Endothelial cell of umbilical vein (primary cell): ENCODE results near the gene TTLL12. TPM values are rescaled to one million over a fixed set of nuclear protein-coding genes. Genes with fewer than 3 reads are reported as not detected.

ENCODE experiments used
- BruUV-seq: library from RNA; stranded (reverse); fragments of 400-500 nt; replicated peaks from 2 replicates; lab custom pipeline; 2021; lab: Mats Ljungman, UMichigan
- CTCF ChIA-PET: fragments of 300-600, 350-600 bp; sonication (Branson Sonifier 250); formaldehyde crosslinking; loops from one replicate; lab custom pipeline; 2021; ENCODE audit warnings: antibody characterized with exemption, inconsistent platforms; lab: Charles Lee
- POLR2A ChIA-PET: fragments of 300-600, 350-600 bp; sonication (Branson Sonifier 250); formaldehyde crosslinking; loops from one replicate; lab custom pipeline; 2021; ENCODE audit warnings: antibody characterized with exemption, inconsistent platforms; lab: Charles Lee
- DNase-seq: peaks from one replicate; pipeline ENCODE4 v3.0.0-alpha.2; 2011; ENCODE audit warnings: low read depth, low spot score
- FAIRE-seq: peaks from 2 replicates; lab custom pipeline; 2011; peaks lifted over from hg19 to GRCh38; lab: Jason Lieb, UNC
- H2AFZ ChIP-seq: 2 replicates; pipeline ENCODE4 v1.6.0; 2012; ENCODE audit warnings: low read depth, low read length, control low read depth, inconsistent platforms
- H3K27ac ChIP-seq: 2 replicates; pipeline ENCODE4 v1.5.1; 2011; ENCODE audit warnings: low read depth, mild to moderate bottlenecking, control low read depth, low read length, moderate library complexity; ENCODE audit not compliant: insufficient read depth
- H3K27me3 ChIP-seq, 2 experiments: 2 replicates each; pipeline versions ENCODE4 v1.6.0 to v1.6.1; 2011; ENCODE audit warnings: low read length in 2 of 2, mixed read lengths in 1 of 2; ENCODE audit not compliant: control insufficient read depth in 2 of 2, insufficient read depth in 2 of 2
- H3K36me3 ChIP-seq, 2 experiments: 2 replicates in 1 of 2; 3 replicates in 1 of 2; pipeline ENCODE4 v1.5.1; 2011; ENCODE audit warnings: low read length in 2 of 2, mild to moderate bottlenecking in 1 of 2, moderate library complexity in 1 of 2; ENCODE audit not compliant: control insufficient read depth in 2 of 2, insufficient read depth in 2 of 2; ENCODE audit errors: extremely low read depth in 1 of 2
- H3K4me1 ChIP-seq: 3 replicates; pipeline ENCODE4 v1.5.1; 2011; ENCODE audit warnings: mild to moderate bottlenecking, low read length; ENCODE audit not compliant: control insufficient read depth, insufficient read depth; ENCODE audit errors: extremely low read depth
- H3K4me2 ChIP-seq: 2 replicates; pipeline ENCODE4 v1.6.1; 2011; ENCODE audit warnings: low read length, control low read depth, mixed read lengths; ENCODE audit not compliant: insufficient read depth
- H3K4me3 ChIP-seq, 3 experiments: fragments of 200-600 bp in 1 of 3; sonication (generic), shearing (Covaris generic) in 1 of 3; replicated peaks in 1 of 3; 2 replicates each; pipeline ENCODE4 v1.5.1; 2011 to 2016; ENCODE audit warnings: control low read depth in 3 of 3, low read length in 3 of 3, mild to moderate bottlenecking in 2 of 3, inconsistent platforms in 1 of 3, low read depth in 1 of 3, moderate library complexity in 1 of 3; ENCODE audit not compliant: insufficient read depth in 1 of 3
- H3K79me2 ChIP-seq: 2 replicates; pipeline ENCODE4 v1.6.0; 2012; ENCODE audit warnings: low read length, inconsistent platforms; ENCODE audit not compliant: control insufficient read depth, insufficient read depth
- H3K9ac ChIP-seq: replicated peaks from 2 replicates; pipeline ENCODE3; 2011; ENCODE audit warnings: low read length, control low read depth; ENCODE audit not compliant: insufficient read depth; ENCODE audit errors: extremely low read depth
- H3K9me1 ChIP-seq: replicated peaks from 3 replicates; pipeline ENCODE4 v1.6.0; 2011; ENCODE audit warnings: mild to moderate bottlenecking, low read length; ENCODE audit not compliant: control insufficient read depth, insufficient read depth; ENCODE audit errors: extremely low read depth
- H3K9me3 ChIP-seq: replicated peaks from 2 replicates; pipeline ENCODE4 v1.5.1; 2012; ENCODE audit warnings: low read length, inconsistent platforms; ENCODE audit not compliant: control insufficient read depth, insufficient read depth
- H4K20me1 ChIP-seq: replicated peaks from 2 replicates; pipeline ENCODE3; 2011; ENCODE audit warnings: mild to moderate bottlenecking, low read length; ENCODE audit not compliant: control insufficient read depth, insufficient read depth; ENCODE audit errors: extremely low read depth
- CTCF ChIP-seq, 2 donors: IDR thresholded peaks; 1 replicate in 1 of 2; 2 replicates in 1 of 2; pipeline ENCODE4 v1.5.1; 2011; ENCODE audit warnings: low read length in 2 of 2, mild to moderate bottlenecking in 2 of 2, moderate library complexity in 2 of 2, control low read depth in 1 of 2, inconsistent platforms in 1 of 2, low read depth in 1 of 2; ENCODE audit not compliant: insufficient read depth in 1 of 2; ENCODE audit errors: extremely low read depth in 1 of 2
- EZH2 ChIP-seq: IDR thresholded peaks from 2 replicates; pipeline ENCODE4 v1.6.1; 2012; ENCODE audit warnings: borderline replicate concordance, low read depth, mild to moderate bottlenecking, moderate library complexity, low read length, inconsistent platforms; ENCODE audit not compliant: severe bottlenecking
- FOS ChIP-seq: IDR thresholded peaks from 2 replicates; pipeline ENCODE4 v1.6.1; 2011; ENCODE audit warnings: mild to moderate bottlenecking, low read length, moderate library complexity, borderline replicate concordance; ENCODE audit not compliant: insufficient read depth
- GATA2 ChIP-seq: IDR thresholded peaks from 2 replicates; pipeline ENCODE4 v1.7.0; 2011; ENCODE audit warnings: low read depth, mild to moderate bottlenecking, moderate library complexity, mixed read lengths, low read length; ENCODE audit not compliant: insufficient read length, insufficient read depth
- JUN ChIP-seq: IDR thresholded peaks from 2 replicates; pipeline ENCODE4 v1.6.1; 2011; ENCODE audit warnings: borderline replicate concordance, low read depth; ENCODE audit not compliant: insufficient read length, insufficient read depth
- MAX ChIP-seq: IDR thresholded peaks from 2 replicates; pipeline ENCODE4 v1.6.1; 2011; ENCODE audit not compliant: insufficient read depth, insufficient read length
- MYC ChIP-seq: IDR thresholded peaks from one replicate; pipeline ENCODE4 v1.6.1; 2011; ENCODE audit warnings: mild to moderate bottlenecking, low read depth, low read length
- POLR2A ChIP-seq: IDR thresholded peaks from 2 replicates; pipeline ENCODE4 v1.6.1; 2012; ENCODE audit warnings: low read depth, mild to moderate bottlenecking, control low read depth, low read length
- POLR2AphosphoS5 ChIP-seq: IDR thresholded peaks from 2 replicates; pipeline ENCODE4 v1.6.1; 2012; ENCODE audit warnings: low read depth, mild to moderate bottlenecking, control low read depth, low read length, moderate library complexity; ENCODE audit not compliant: insufficient read depth
- dilution Hi-C: fragments of 300-500 bp; cut with MboI; formaldehyde crosslinking; loops from one replicate; pipeline ENCODE4 v1.15.0; 2019; ENCODE audit warnings: low sequenced_read_pairs; ENCODE audit not compliant: extremely low pct_ligation_motif_present
- intact Hi-C: fragments of 100-400 bp; cut with micrococcal nuclease; formaldehyde crosslinking; loops from one replicate; pipeline ENCODE4 v1.10.0; 2022
- polyA plus RNA-seq, 4 experiments: library from polyadenylated mRNA; depleted of rRNA in 3 of 4; stranded (reverse) in 3 of 4; unstranded in 1 of 4; fragments of >200 nt; gene quantifications; 2 replicates each; pipeline versions ENCODE4 v1.2.1 to v1.2.3, GENCODE V29; 2011 to 2012; ENCODE audit warnings: missing spikeins in 1 of 4
- total RNA-seq: library from RNA; stranded (reverse); gene quantifications from 2 replicates; pipeline ENCODE4 v1.2.3, GENCODE V29; 2021

TTLL12 gene
- total and polyA plus RNA-seq, 2 donors (not counting 3 experiments of a cell fraction or from before 2014, with no cell fraction given): 26.2 to 36.5 TPM

GRCh38 chr22:43206509-43207161, 19.7 kb upstream of the TTLL12 start:
- no peaks in the 10 kb centered on the region for H4K20me1 ChIP-seq
- H3K36me3 ChIP-seq: no peaks in the 10 kb centered on the region
- no TSS peak for BruUV-seq
- H3K27me3 ChIP-seq: no peaks in the 10 kb centered on the region
- H3K79me2 ChIP-seq: no peaks in the 10 kb centered on the region
- dilution Hi-C loops: no loop called here
- no peaks in the 10 kb centered on the region for H3K9me1 ChIP-seq
- H3K9me3 ChIP-seq: no peaks in the 10 kb centered on the region
- intact Hi-C loops: no loop called here
- H3K27ac ChIP-seq: no peak overlapping the region
- H3K4me3 ChIP-seq: no peak overlapping the region
- POLR2A ChIA-PET: no interaction called here
- CTCF ChIA-PET: no interaction called here
- no peak overlapping the region for H3K9ac ChIP-seq
- DNase-seq (no peak), FAIRE-seq (no peak)
- no peak for TF ChIP-seq EZH2
- no peak for TF ChIP-seq MYC
- TF ChIP-seq FOS: no peak
- TF ChIP-seq JUN: no peak
- no peak for TF ChIP-seq GATA2
- TF ChIP-seq CTCF (IDR thresholded peaks at IDR 0.05; ENCODE audit: extremely low read depth in 1 of 2, insufficient read depth in 1 of 2, low read depth in 1 of 2, low read length in 2 of 2): no peak
- no peak for TF ChIP-seq POLR2AphosphoS5
- TF ChIP-seq MAX: no peak
- TF ChIP-seq POLR2A: no peak
- no peaks in the 10 kb centered on the region for H3K4me1 ChIP-seq
- no peak overlapping the region for H3K4me2 ChIP-seq
- H2AFZ ChIP-seq: no peak overlapping the region
